HG03196 (cell line): ENCODE data around the gene CHGA.

Experiments
- ATAC-seq: cut with Tn5 transposase; IDR thresholded peaks from one replicate; pipeline ENCODE4 v1.9.1; 2021; ENCODE audit not compliant: unreplicated experiment

The CHGA gene

DNA sequence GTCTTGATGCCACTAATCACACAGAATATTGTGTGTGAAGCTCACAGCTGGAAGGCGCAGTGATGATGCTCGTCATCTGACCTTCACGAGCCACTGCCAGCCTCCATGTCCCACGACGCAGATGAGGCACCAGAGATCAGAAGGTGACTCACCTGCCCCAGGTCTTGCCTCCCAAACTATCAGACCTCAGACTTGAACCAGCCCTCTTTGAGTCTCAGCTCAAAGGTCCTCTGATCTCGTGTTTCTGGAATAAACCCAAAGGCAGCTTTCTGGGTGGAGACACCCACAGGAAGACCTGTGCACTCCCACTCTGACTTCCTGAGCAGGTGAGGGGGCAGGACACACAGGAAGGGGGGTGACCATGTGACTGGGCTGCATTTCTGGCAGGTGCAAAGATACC is 19.6 kb upstream of the CHGA start:
- no peak for ATAC-seq

DNA sequence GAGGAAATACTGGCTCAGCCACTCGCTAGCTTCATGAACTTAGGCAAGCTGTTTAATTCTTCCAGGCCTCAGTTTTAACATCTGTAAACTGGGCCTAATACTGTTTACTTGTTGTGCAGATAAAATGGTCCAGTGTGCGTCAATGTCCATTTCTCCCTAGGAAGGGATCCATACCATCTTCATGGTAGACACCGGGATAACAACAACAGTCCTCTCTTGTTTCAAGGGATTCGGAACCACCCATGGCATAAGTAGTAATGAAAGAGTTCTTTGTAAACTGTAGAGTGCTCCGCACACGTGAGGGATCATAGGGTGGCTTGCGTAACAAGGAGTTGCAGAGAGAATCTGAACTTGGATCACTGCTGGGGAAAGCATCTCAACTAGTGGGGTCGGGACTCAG is 17.3 kb upstream of the CHGA start:
- no peak for ATAC-seq

DNA sequence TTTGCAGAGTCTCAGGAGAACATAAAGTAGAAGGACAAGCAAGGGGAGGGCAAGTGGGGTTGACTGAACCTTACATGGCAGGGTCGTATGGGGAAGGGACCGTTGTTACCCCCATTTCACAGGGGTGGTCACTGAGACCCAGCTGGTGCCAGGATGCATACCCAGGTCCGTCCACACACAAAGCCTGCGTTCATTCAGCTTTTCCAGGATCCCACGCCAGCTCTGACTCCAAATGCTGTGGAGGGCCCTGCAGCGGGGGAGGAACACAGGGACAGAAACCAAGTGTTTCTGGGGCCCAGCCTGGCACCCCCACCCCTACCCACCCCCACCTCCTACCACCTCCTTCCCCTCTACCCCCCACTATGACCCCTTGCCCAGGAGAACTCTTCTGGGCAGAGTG is 16.5 kb upstream of the CHGA start:
- no peak for ATAC-seq

DNA sequence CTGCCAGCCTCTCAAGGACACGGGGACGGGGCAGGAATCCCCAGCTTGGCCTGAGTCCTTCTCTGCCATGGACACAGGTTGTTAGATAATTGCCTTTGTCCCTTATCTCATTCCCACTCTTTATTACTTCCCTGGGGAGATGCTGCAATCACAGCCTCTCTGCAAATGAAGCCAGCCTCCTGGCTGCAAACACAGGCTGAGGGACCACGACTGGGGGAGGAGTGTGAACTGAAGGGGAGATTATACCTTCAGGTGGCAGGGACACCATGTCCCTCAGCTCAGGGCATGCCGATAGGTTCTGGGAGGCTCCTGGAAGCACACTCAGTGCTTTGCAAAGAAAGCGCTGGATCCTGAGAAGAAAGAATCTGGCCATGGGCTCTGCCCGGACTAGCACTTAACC is 16.1 kb upstream of the CHGA start:
- ATAC-seq, result no peak

DNA sequence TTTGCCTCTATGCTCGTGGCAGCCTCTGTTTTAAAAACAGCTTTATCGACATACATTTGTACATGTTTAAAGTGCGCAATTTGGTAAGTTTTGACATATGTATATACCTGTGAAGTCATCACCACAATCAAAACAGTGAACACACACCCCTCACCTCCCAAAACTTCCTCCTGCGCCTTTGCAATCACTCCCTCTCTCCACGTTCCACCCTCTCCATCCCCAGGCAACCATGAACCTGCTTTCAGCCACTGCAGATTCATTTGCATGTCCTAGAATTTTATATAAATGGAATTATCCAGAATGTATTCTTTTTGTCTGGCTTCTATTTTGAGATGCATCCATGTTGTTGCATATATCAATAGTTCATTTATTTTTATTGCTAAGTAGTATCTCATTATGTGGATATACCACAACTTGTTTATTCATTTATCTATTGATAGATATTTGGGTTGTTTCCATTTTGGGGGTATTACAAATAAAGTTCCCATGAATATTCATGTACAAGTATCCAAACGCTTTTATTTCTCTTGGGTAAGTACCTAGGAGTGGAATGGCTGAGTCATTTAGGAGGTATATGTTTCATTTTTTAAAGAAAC is 15.5 kb upstream of the CHGA start:
- no peak for ATAC-seq

DNA sequence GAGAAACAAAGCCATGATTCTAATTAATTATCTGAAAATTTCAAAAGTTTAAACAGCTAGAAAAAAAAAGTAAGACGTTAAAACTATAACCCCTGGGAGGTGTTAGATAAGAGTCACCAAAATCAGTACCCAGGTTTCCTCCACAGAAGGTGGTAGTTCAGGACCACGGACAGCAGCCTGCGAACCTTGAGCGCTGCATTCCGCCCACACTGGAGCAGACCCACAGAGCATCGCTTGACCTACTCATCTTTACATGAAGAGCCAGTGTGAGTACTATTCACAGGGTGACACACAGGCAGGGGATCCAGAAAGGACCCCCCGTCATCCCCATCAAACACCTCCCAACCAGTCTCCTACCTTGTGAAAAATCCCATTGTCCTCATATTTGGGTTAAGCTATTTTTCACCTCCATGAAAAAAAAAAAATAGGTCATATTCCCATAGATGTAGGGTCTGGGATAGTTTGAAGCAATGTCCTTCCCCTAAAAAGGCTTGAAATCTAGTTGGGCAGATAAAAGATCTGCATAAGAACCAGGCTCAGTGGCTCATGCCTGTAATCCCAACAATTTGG is 8.8 kb upstream of the CHGA start:
- no peak for ATAC-seq

DNA sequence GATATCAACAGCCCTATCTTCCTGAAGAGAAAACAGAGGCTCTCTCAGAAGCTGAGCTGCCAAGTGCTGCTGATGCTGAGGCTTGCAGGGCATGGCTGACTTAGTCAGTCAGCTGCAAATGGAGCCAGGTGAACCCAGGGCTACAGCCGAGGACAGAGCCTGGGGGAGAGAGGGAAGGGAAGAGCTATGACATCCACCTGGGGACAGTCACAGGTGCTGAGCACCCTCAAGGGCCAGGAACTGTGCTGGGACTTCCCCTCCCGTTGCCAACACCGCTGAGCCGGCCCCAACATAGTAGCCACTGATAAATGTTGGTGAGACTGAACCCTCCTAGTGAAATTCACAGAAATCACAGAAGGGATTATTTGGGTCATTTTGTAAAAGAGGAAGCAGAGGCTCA is 6.7 kb upstream of the CHGA start:
- no peak for ATAC-seq

DNA sequence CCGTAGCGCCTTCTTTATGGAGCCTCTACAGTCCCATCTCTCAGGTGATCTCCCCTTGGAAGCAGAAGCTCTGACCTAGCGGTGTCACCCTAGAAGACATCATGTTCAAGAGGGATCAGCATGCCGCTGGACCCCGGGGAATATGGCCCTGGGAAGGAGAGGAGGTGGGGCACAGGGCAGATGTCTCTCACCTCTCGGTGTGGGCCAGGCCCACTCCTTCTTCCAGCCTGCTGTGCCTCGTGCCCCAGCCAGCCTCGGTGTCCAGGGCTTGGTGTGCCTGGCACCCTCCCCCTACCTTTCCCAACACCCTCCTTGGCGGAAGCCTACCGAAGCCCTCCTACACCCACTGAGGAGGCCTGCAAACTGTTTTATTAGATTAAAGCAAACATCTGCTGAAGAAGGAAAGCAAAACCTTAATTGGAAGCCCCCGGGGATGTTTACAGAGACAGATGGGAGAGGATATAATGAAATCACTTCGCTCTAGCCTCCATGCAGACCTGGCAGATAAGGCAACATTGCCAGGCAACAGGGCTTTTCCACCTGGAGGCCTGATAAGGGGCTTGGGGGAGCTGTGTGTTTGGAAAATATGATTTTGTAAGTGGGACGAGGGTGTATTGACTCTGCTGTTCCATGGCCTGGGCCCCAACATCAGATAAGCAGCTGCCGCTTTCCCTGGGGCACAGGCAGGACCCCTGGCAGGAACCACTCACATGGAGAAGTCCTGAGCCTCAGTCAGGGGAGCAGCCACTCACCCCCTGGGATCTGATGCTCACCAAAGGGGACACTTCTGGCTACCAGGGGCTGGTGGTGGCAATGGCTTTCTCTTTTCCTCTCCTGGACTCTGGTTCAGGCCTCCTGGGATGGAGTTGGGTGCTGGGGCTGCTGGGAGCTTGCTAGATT is 5.7 kb upstream of the CHGA start:
- no peak for ATAC-seq

DNA sequence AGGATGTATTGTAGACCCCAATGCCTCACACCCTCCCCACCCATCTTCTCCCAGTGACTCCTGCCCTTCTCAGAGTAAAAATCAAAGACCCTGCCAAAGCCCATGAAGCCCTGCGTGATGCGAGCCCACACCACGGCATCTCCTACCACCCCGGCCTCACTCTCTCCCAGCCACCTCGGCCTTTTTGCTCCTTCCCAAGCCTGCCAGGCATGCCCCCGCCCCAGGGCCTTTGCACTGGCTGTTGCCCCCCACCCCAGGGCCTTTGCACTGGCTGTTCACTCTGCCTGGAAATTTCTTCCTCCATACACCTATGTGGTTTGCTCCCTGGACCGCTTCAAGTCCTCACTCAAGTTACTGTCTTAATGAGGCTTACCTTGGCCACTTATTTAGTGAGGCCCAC is 5.0 kb upstream of the CHGA start:
- ATAC-seq, result no peak

DNA sequence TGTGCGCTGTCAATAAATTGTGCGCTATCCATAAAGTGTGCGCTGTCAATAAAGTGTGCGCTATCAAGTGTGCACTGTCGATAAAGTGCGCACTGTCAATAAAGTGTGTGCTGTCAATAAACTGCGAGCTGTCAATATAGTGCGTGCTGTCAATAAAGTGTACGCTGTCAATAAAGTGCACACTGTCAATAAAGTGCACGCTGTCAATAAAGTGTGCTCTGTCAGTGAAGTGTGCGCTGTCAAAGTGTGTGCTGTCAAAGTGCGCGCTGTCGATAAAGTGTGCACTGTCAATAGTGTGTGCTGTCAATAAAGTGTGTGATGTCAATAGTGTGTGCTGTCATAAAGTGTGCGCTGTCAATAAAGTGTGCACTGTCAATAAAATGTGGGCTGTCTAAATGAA is 2.9 kb upstream of the CHGA start:
- no peak for ATAC-seq

DNA sequence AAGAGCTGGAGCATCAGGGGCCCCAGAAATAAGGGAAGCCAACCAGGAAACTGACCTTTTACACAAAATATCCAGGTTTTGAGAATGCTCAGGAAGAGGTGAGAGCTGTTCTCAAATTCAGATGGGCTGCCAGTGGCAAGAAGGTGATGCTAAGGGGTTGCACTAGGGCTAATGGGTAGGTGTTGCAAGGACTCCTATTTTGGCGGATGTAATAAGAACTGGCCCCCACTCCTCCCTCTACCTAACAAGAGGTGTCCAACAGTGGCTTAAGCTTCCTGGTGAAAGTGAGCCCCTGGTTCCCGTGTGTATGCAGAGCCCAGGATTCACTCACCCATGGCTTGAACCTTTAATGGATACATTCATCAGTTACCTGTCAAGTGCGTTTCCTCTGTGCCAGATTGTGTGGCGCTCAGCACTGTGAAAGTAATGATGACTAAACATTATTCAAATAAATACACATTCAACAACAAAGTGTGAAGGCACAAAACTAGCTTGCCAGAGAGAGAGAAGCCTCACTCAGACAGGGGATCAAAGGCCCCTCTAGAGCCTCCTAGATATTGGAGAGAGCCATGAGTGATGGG is 705 bp upstream of the CHGA start:
- no peak for ATAC-seq

DNA sequence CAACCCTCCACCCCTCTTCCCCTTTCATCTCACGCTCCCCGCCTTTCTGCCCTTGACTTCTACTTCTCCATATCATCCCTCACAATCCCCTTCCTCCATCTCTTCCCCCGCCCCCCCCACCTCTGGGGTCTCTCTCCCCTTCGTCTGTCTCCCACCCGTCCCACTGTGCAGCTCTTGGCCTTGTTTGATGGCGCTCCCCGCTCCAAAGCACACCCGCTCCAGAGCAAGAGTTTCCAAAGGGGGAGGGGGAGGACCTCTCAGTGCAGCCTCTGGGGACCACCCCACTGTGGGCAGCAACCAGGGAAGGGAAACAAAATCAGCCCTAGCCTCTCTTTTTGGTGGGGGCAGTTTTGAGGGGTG is 774 bp downstream of the CHGA start:
- ATAC-seq, result no peak

DNA sequence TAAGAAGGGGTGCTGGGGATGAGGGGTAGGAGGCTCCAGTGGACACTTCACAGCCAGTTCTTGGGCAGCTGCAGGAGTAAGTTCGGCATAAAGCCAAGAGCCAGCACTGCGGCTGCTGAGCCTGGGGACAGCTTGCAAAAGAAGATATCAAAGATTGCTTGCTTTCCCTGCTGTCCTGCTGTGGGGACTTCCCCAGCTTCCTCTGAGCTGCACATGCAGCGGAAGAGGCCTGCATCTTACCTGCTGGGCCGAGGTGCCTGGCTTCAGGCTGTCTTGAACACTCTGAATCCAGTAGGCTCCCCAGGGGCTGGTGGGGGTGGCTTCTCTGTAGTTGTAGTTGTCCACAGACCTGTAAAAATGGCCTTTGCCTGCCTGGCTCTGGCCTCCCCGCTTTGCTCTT is 1.3 kb downstream of the CHGA start:
- no peak for ATAC-seq

DNA sequence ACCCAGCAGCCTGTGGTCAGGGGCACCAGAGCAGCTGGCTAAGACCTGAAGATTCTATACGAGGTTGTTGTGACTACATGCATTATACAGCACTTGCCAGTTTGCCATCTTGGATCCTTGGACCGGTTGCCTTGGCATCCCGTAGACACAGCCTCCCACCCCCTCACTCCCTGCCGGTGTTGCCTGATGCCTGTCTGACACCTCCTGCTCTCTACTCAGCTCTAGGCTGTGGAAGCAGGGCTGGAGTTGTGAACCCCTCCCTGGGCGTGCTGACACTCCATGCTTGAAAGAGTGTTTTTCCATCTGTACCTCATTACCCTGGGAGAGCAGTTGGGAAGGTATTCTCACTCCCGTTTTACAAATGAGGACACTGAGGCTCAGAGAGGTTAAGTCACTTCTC is 2.5 kb downstream of the CHGA start:
- no peak for ATAC-seq

DNA sequence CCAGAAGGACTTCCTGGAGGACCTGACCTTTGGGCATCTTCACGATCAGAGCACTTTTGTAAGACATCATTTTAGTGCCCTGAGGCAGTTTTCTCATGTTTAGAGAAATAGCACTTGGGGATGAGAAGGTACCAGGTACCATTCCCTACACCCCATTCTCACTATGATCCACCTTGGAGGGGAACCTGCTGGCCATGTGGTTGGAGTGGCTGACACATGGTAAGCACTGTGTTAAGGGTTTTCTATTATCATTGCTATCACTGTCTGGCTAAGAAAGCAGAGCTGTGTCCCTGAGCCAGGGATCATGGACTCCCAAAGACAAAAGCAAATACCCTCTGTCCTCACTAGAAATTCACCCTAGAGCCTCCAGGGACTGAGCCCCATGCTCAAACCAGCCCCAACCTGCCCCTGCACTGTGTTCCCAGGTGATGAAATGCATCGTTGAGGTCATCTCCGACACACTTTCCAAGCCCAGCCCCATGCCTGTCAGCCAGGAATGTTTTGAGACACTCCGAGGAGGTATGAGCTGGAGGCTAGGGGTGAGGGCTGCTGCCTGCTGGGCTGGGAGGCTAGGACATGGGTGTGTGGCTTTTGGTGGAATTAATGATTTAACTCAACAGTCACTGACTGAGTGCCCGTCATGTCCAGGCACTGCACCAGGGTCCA is 3.4 kb downstream of the CHGA start:
- ATAC-seq, result no peak

DNA sequence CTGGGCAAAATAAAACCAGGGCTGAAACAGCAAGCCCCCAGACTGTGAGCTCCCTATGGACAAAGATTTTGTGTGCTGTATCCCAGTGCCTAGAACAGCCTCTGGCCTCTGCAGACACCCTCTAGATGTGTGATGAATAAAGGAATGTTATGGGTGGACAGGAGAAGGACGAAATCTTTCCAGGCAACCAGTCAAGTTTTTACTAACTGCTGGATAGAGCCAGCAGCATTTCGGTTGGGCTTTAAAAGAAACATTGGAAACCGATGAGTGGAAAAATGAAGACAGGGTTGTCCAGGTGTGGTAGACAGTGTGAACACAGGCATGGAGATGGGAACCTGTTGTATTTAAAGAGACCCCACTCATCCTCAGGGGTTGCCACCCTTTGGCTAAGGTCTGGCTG is 4.0 kb downstream of the CHGA start:
- no peak for ATAC-seq

DNA sequence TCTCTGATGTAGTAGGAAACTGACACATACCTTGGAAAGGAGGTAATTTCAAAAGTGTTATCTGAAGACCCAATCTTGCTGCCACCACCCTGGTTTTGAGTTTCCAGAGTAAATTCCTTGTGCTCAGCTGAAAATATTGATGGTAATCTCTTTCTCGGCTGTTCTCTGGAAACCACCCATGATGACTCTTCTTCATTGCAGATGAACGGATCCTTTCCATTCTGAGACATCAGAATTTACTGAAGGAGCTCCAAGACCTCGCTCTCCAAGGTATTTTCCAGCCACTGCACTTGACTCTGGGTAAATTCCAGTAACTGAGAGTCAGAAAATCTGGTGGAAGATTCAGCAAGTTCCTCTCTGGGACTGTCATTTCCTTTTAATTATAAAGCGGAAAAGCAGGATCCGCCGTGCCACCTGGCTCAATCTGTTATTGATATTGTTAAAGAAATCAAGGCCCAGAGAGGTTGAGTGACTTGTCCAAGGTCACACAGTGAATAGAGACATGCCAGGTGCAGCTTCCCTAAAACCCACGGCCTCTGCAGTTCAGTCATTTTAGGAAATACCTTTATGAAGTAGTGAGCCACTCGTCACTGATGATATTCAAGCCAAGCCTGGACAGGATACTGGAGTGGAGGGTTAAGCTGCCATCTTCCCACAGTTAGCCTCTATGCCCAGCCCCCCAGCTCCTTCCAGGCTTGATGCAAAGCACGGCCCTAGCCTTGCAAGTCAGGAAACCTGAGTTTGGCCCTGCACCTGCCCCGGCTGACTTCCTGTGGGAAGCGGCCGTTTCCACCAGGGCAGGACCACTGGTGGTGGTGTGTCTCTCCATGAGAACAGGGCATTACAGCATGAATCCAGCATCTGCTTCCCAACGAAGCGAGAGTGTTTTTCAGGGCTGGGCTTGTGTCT is 4.7 kb downstream of the CHGA start:
- no peak for ATAC-seq

DNA sequence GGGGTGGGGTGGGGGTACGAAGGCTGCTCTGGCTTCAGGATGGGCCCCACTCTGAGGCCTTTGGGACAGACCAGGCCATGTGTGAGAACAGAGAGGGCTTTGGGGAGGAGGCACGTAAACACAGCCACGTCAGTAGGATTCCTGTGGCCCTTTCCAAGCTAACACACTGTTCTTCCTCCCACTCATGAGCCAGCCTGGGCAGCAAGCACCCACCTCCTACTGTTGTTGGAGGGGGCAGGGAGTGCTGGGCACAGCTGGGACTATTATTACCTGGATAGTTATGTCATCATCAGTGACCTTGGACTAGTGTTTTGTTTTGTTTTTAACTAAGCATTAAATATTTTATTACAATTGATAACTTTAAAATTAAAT is 5.3 kb downstream of the CHGA start:
- ATAC-seq, result no peak

DNA sequence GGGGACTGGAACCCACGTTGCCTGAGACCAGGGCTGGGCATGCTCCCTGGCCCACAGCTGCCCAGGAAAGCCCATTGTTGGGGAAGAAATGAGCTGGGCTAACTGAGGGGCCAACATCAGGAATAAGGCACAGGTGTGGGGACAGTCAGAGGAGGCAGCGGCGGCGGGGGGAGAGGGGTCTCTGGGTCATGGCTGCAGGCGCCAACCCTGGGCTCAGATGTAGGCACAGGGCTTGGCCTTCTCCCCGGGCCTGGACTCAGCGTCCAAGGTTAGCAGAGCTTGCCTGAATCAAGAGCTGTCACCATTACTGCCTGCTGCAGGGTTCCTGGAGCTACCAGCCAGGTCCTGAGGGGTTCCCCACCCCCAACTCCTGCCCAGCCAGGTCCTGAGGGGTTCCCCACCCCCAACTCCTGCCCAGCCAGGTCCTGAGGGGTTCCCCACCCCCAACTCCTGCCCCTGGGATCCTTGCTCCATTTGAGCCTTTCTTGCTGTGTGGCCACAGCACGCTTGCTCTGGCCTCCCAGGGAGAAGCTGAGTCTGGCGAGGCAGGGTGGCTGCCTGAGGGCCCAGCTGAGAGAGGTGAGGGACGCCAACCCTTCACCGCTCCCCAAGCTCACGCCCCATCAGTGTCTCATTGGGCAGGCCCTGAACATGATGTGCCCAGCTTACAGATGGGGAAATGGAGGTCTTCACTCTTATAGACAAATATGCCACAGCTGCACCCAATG is 6.2 kb downstream of the CHGA start:
- ATAC-seq, result no peak
